GM19328 (cell line): ENCODE results near the gene NR1D2.

Source experiments
- ATAC-seq: cut with Tn5 transposase; IDR thresholded peaks from one replicate; pipeline ENCODE4 v1.9.1; 2021; ENCODE audit warnings: mild to moderate bottlenecking, moderate library complexity; ENCODE audit not compliant: unreplicated experiment

Gene NR1D2

DNA sequence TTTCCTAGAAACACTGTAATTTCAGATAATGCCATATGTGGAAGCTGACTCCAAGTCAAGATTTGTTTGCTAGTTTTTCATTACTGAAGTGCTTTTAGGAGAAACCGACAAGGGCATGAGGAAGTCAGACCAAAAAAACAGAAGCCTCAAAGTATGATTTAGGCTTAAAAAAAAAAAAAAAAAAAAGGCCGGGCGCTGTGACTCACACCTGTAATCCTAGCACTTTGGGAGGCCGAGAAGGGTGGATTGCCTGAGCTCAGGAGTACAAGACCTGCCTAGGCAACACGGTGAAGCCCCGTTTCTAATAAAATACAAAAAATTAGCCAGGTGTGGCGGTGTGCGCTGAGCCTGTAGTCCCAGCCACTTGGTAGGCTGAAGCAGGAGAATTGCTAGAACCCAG lies 16.6 kb upstream of the NR1D2 start:
- ATAC-seq: no peak

DNA sequence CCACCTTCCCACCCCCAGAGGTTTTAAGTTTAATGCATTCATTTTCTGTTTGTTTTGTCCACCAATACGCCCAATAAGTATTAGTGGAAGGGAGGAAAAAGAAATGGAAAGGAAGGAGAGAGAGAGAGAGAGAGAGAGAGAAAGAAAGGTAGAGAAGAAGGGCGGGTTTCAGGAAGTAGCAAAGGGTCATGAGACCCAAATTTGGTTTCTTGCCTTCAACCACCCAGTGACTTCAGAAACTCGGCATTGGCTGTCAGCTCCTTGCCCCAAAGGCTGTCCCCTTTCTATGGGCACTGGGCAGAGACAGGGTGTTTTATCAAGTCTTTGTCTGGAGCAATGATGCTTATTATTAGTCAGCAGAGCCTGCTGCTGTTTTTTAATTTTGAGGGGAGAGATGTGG lies 13.5 kb upstream of the NR1D2 start:
- ATAC-seq: no peak

DNA sequence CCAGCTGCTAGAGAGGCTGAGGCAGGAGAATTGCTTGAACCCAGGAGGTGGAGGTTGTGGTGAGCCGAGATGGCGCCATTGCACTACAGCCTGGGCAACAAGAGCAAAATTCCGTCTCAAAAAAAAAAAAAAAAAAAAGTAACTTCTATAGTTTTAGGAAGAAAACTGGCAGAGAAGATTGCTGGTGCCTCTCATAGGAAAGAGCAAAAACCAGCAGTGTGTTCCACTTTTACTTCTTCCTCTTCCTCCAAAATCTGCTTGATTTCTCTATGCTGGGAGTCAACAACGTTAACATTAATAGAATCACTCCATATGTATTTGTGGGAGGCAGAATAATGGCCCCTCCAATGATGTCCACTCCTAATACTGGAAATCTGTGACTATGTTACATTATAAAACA lies 12.5 kb upstream of the NR1D2 start:
- no peak for ATAC-seq

DNA sequence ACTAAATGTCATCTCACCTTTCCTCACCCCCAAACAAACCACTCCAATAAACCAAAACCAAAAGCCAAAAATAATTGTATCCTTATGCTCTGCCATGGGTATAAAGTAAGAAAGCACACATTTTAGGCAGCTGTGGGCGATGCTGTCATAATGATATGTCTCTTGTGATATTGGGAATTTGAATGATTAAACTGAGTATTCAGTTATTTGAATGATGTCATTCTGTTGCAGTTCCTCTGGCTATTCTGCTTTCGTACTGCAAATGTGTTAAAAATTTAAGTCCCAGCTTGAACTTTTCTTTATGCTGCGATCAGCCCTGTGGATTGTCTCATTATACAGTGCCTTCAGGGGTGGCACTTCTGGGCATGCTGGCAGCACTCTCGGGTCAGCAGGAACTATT lies 10.8 kb upstream of the NR1D2 start:
- no peak for ATAC-seq

DNA sequence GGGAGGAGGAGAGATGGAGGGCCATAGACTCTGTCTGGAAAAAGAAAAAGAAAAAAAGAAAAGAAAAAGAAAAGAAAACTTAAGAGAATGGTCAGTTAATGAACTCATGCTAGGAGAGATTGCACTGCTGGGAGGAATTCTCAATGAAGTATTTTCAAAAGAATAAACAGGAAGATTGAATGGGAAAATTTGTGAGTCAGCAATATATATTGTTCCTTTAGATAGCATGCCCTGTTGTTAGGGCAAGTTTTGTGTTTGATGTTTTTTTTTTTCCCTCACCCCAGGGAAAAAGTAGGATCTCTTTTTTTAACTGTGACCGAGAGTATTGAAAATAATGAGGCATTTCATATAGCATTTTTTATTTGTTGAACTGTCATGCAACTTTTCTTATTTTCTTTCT lies 7.8 kb upstream of the NR1D2 start:
- no peak for ATAC-seq

DNA sequence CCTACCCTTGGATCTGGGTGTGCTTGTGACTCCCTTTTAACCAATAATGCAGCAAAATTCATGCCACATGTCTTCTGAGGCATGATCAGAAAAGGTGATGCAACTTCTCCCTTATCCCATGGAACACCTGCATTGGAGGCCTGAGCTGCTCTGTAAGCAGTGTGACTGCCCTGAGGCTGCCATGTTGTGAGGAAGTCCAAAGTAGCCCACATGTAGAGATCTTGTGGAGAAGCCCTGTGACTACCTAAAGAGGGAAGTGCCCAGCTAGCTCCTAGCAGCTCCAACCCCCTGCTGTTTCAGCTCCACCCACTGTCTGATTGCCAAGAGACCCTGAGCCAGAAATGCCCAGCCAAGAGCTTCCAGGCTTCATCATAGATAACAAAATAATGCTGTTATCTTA lies 6.4 kb upstream of the NR1D2 start:
- no peak for ATAC-seq

DNA sequence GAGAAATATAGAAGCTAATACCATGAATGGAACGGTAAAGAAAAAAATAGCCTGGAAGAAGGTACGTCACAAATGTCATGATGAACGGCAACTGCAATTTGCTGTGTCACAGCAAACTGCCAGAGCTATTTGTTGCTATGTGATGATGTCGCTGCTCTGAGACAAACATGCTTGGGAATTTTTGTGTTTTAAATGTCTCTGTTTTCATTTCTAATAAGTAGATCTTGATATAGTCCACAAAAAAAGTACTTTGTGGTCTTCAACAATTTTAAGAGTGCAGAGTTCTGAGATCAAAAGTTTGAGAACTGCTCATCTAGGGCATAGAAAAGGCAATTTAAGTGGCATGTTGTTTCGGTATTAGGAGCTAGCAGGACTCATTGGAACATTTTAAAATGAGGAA lies 4.3 kb upstream of the NR1D2 start:
- ATAC-seq: no peak

DNA sequence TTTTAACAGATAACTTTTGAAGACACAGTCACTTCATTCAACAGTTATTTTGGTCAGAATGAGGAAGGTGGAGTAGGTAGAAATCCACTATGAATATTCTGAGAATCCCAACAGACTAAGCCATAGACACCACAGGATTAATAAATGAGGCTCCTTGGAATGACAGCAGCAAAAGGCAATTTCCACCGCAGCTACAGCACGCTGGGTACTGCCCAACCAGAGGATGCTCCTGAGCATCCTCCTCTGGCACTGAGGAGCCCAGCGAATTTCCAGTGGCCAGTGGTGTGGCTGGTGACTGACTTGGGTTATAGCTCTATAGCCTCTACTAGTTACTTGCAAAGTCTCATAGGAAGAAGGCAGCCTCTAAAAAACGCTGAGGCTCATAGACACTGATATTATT lies 3.6 kb upstream of the NR1D2 start:
- ATAC-seq: no peak

DNA sequence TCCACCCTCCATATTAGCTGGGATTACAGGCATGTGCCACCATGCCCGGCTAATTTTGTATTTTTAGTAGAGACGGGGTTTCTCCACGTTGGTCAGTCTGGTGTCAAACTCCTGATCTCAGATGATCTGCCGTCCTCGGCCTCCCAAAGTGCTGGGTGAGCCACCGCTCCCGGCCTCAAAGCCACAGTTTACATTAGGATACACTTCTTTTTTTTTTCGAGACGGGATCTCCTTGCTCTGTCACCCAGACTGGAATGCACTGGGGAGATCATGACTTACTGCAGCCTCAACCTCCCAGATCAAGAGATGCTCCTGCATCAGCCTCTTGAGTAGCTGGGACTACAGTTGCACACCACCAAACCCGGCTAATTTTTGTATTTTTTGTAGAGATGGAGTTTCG lies 2.5 kb upstream of the NR1D2 start:
- ATAC-seq: no peak

DNA sequence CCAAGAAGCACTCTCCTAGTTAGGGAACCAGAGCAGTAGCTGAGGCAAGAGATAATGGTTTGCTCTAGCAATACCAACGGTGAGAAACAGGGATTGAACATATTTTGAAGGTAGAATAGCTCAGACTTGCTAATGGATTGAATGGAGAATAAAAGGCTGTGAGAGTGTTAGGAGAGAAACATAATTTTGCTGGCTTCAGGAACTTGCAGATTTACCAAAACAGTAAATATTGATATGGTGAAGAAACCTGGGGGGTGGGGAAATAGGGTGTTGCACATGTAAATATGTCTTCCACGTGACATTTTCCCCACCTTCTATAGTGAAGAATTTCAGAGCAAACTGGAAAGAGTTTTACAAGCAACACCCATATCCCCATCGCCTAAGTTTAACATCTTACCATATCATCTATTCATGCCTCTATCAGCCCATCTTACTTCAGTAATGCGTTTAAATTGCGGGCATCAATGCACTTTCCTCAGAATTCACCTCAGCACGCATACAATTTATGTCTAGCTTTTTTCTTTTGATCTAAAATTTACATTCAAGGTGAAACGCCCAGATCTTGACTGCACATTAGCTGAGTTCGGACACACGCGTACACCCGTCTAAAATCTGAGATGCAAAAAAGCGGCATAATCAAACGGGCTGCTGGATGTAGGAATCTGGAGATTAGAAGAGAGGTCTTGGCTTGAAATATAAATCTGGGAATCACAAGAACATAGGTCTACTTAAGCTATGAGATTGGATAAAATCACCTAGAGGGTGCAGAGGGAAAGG lies 891 bp upstream of the NR1D2 start:
- ATAC-seq: no peak

DNA sequence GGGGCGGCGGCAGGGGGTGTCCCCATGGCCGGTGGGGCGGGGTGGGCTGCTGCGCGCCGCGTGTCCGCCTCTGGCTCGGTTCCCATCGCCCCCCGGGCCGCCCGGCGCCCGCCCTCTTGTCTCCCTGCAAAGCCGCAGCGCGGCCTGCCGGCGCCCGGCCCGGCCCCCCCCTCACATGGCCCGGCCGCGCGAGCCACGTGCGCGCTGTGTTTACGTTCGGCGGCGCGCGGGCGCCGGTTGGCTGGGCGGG lies 502 bp downstream of the NR1D2 start:
- no peak for ATAC-seq

DNA sequence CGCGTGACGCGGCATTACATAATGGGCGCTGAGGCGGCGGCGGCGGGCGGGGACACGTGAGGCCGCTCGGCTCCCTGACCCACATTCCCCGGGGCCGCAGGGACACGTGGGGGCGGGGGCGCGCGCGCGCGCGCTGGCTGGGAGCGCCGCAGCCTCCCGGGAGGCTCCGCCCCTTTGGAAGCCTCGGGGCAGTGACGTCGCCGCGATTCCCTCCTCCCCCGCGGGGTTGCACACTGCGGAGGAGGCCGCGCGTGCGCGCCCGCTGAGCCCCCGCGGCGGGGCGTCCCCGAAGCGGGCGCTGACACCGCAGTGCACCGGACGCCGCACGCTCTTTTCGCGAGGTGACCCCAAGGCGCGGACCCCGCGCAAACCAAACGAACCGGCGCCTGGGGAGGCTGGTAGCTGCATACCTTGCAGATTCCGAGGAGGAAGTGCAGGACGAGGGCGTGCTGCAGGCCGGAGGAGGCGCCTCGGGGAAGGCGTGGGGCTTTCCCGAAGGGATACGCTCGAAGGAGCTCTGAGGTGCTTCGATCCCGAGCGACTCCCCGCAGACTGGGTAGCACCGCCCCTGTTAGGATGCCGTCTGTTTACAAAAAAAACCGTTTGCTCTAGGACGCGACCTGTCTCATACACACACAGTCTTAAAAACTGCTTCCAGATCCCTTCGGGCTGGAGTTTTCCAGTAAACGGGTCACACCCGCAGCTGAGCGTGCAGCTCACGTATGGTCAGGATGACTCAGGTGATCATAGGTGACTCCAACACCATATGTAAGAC lies 1.0 kb downstream of the NR1D2 start:
- ATAC-seq: peak; percentile 83

DNA sequence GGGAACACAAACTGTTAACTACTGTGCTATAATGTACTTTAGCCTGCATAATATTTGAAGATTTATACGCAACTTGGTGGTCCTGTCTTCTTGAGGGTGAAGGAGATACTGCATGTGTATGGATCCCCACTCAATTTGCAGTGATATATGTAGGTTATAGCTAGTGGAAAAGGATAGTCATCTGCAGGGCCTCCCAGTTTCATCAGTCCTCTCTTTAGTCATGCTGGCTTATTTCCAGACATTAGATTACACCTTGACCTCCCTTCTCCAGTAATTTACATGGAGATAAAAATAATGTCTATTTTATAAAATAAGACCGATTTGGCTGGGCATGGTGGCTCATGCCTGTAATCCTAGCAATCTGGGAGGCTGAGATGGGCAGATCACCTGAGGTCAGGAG lies 3.7 kb downstream of the NR1D2 start:
- ATAC-seq: no peak

DNA sequence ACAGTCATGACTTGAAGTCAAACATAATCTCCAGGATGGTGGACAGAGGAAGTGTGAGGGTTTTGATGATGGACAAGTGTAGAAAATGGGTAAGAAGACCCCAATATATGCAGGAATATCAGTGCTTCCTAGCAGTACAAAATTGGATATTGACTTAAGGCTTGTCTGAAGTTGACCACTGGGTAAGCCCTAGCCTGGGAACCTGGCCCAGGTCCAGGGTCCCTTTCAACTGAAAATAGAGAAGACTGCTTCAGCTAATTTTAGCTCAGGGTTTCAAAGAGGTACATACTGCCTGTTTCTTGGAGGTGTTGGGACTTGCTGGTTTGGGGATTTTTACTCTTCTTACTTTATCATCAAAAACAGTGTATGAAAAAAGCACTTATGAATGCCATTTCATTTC lies 4.7 kb downstream of the NR1D2 start:
- no peak for ATAC-seq

DNA sequence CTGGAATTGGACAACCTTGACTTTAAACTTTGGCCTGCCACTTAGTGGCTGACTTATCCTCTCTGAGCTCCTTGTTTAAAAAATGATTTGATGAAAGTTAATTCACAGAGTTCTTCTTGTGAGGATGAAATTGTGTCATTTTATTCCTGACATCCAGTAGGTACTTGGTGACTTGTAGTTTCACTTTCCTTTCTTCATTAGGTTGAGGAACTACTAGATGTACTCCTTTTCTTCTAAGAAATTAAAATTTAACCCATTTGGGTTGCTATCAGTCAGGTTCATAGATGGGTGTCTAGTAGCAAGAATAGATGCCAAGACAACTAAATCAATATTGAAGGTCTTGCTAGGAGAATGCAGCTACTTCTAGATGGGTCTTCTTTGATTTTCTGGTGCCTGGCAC lies 5.2 kb downstream of the NR1D2 start:
- no peak for ATAC-seq

DNA sequence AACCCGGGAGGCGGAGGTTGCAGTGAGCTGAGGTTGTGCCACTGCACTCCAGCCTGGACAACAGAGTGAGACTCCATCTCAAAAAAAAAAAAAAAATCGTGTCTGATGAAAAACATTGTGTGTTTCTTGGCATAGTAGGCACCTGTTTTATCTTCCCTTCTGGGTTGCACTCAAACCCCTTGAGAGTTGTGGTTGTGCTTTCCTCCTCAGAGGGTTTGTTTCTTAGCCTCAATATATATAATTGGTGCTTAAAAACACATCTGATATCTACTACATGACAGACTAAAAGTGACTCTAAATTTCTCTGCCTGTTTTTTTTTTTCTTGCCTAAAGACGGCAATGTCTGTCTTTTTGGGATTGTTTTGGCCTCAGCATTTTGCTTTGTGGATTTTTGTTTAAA lies 7.6 kb downstream of the NR1D2 start:
- ATAC-seq: peak; percentile 60

DNA sequence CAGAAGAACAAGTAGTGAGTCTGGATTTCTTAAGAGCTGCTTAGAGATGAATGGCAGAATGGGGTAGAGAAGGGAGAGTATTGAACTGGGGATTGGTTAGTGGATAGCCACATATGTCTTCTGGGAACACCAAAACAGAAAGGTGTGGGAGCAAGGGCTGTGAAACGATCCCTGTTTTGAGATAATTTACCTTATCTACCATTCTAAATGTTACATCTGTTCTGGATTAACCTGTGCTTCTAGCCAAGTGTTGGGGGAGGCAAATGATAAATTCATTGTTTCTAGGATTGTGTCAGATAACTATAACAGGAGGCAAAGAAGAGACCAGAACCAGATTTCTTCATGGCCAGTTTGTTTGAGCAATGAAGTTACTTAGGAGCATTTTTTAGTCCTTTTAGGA lies 8.4 kb downstream of the NR1D2 start:
- ATAC-seq: no peak

DNA sequence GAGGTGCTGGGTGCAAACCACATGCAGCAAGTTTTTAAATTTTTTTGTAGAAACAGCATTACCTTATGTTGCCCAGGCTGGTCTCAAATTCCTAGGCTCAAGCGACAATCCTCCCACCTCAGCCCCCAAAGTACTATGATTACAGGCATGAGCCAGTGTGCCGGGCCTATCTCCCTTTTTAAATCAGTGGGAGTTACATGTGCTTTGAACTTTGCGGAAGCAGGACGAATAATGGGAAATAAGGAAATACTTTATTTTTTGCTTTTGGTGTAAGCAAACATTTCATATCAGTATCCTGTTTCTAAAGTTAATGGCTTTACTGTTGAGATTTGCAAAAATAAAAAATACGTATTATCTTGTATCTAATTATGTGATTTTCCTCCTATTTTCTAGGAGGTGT lies 9.1 kb downstream of the NR1D2 start:
- no peak for ATAC-seq

DNA sequence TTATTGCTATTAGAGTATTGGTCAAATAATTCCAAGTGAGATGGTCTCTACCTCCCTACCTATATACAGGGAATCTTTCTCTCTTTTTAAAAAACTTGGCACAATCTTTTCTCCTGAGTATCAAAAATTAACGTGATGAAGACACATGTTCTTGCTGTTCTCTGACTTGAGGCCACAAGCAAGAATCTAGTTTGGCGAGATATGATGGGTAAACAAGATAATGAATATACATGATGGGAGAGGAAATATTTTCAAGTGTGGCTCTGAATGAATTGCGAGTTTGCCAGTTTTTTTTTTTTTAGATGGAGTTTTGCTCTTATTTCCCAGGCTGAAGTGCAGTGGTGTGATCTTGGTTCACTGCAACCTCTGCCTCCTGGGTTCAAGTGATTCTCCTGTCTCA lies 11.6 kb downstream of the NR1D2 start:
- no peak for ATAC-seq

DNA sequence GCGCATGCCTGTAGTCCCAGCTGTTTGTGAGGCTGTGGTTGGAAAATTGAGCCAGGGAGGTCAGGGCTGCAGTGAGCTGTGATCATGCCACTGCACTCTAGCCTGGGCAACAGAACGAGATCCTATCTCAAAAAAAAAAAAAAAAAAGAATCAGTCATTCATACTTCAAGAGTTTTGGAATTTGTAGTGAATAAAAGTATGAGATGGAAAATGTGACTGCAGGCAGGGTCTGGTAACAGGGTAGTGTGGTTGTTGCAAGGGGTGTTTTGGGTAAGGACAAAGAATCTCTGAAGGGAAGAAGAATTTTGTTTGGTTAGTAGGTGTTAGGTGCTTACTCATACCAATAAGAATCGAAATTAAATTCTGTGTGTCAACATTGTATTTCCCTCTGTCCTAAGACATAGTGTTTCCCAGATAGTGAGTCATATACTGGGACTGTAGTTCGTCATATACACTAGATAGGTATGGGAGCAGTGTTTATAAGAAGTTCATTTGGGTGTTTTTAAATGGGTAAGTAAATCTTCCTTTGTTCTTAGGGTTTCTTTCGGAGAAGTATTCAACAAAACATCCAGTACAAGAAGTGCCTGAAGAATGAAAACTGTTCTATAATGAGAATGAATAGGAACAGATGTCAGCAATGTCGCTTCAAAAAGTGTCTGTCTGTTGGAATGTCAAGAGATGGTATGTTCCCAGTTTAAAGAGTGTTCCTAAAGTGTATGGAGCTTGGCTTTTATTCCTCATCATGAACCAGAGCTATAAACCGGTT lies 14.2 kb downstream of the NR1D2 start:
- no peak for ATAC-seq

DNA sequence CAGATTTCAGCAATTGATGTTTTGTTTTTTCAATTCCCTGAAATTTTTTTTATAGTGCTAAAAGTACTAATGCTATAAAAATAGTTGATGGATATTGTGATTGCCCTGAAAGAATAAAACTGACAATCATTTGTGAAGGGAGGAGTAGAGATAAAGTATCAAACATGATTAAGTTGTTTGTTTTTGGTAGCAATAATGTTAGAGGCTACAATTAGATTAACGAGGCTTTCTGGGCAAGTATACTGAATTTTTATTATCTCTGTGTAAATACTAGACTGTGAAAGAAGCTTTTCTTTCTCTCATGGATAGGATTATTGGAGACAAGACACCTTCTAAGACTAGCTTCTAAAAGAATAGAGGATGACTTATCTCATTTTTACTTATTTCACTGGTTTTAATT lies 15.6 kb downstream of the NR1D2 start:
- no peak for ATAC-seq

DNA sequence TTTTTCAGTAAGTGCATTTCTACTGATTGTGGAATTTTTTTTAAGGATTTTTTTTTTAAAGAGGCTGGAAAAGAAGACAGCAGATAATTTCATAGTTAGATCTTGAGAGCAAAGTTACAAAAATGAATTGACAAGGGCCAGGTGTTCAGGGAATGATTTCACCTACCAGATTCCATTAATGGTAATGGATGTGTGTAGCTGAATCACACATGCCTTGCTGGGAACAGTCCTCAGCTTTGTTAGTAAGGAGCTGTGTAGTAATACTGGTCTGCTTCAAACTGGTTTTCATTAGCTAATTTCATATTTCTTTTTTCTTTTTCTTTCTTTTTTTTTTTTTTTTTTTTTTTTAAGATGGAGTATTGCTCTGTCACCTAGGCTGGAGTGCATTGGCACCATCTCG lies 16.0 kb downstream of the NR1D2 start:
- no peak for ATAC-seq
